SK-N-MC (cell line): ENCODE results near the gene HOXC5.
A peak's percentile ranks its signal among the peaks of the same experiment; 100 is the strongest.

ENCODE experiments used
- DNase-seq: peaks from one replicate; pipeline ENCODE4 v3.0.0-alpha.2; 2011; ENCODE audit warnings: low read depth, low spot score
- H3K27ac ChIP-seq: fragments of 200-600 bp; sonication (generic); 2 replicates; pipeline ENCODE4 v1.5.1; 2016; ENCODE audit warnings: mixed run types
- H3K36me3 ChIP-seq: fragments of 200-600 bp; sonication (generic); 2 replicates; pipeline ENCODE4 v1.6.1; 2017; ENCODE audit warnings: antibody characterized with exemption, low read length, mixed read lengths; ENCODE audit not compliant: insufficient read depth
- H3K4me3 ChIP-seq: fragments of 200-600 bp; sonication (generic); 2 replicates; pipeline ENCODE4 v1.5.1; 2016
- H3K9ac ChIP-seq: fragments of 200-600 bp; sonication (generic); 2 replicates; pipeline ENCODE4 v1.8.0; 2017; ENCODE audit warnings: mixed run types, mixed read lengths; ENCODE audit not compliant: insufficient read length
- H3K9me3 ChIP-seq: fragments of 200-600 bp; sonication (generic); 2 replicates; pipeline ENCODE4 v1.6.1; 2017; ENCODE audit warnings: low read depth, mild to moderate bottlenecking, antibody characterized with exemption, low read length, moderate library complexity, mixed read lengths
- EZH2 ChIP-seq: fragments of 200-600 bp; sonication (generic); IDR thresholded peaks from one replicate; pipeline ENCODE4 v1.6.1; 2017; ENCODE audit warnings: antibody characterized with exemption
- FOXP2 ChIP-seq: optimal IDR thresholded peaks from 2 replicates; pipeline ENCODE3; 2011; ENCODE audit warnings: mild to moderate bottlenecking, moderate library complexity; ENCODE audit not compliant: insufficient read depth; ENCODE audit errors: extremely low read length, control extremely low read depth
- POLR2AphosphoS5 ChIP-seq: IDR thresholded peaks from 2 replicates; pipeline ENCODE4 v1.6.1; 2012; ENCODE audit warnings: mild to moderate bottlenecking, low read depth, low read length, borderline replicate concordance

The HOXC5 gene

GRCh38 chr12:53994009-53994263, 38.9 kb upstream of the HOXC5 start:
- DNase-seq: no peak
- TF ChIP-seq FOXP2 (no peak), EZH2 (no peak), POLR2AphosphoS5 (no peak)
- no peak overlapping the region for H3K9ac ChIP-seq
- peak overlapping the region; percentile 75 for H3K27ac ChIP-seq
- no peaks in the 10 kb centered on the region for H3K36me3 ChIP-seq
- no peaks in the 10 kb centered on the region for H3K9me3 ChIP-seq
- no peak overlapping the region for H3K4me3 ChIP-seq

- Histone ChIP-seq H3K9ac (peak overlapping the region; percentile 91), H3K36me3 (no peaks in the 10 kb centered on the region), H3K9me3 (no peaks in the 10 kb centered on the region), H3K4me3 (peak overlapping the region; percentile 81), H3K27ac (peak overlapping the region; percentile 87; the same call in 1 of the 2 replicates)
- no peak for TF ChIP-seq EZH2
- TF ChIP-seq FOXP2: no peak
- no peak for TF ChIP-seq POLR2AphosphoS5
- DNase-seq: no peak
Observed at GRCh38 chr12:53994264-53995001, 38.4 kb upstream of the HOXC5 start.

GRCh38 chr12:53995002-53995377, 37.9 kb upstream of the HOXC5 start:
- TF ChIP-seq EZH2: no peak
- no peak for TF ChIP-seq POLR2AphosphoS5
- no peak for TF ChIP-seq FOXP2
- Histone ChIP-seq H3K27ac (peak overlapping the region; percentile 87; the same call in 1 of the 2 replicates), H3K9me3 (no peaks in the 10 kb centered on the region), H3K36me3 (no peaks in the 10 kb centered on the region), H3K9ac (peak overlapping the region; percentile 91), H3K4me3 (peak overlapping the region; percentile 81)
- no peak for DNase-seq

GRCh38 chr12:53995378-53996239, 37.2 kb upstream of the HOXC5 start:
- Histone ChIP-seq H3K9ac (peak overlapping the region; percentile 91), H3K4me3 (peak overlapping the region; percentile 81), H3K36me3 (no peaks in the 10 kb centered on the region), H3K9me3 (no peaks in the 10 kb centered on the region), H3K27ac (peak overlapping the region; percentile 87)
- no peak for DNase-seq
- no peak for TF ChIP-seq FOXP2
- peak; percentile 76 for TF ChIP-seq POLR2AphosphoS5

- peak overlapping the region; percentile 91 for H3K9ac ChIP-seq
- no peaks in the 10 kb centered on the region for H3K36me3 ChIP-seq
- DNase-seq: no peak
- TF ChIP-seq EZH2 (no peak), POLR2AphosphoS5 (no peak), FOXP2 (no peak)
- H3K27ac ChIP-seq: peak overlapping the region; percentile 87
- no peaks in the 10 kb centered on the region for H3K9me3 ChIP-seq
- H3K4me3 ChIP-seq: peak overlapping the region; percentile 81
Observed at GRCh38 chr12:53996240-53997203, 36.3 kb upstream of the HOXC5 start.

GRCh38 chr12:53997204-53998109, 35.4 kb upstream of the HOXC5 start:
- H3K36me3 ChIP-seq: no peaks in the 10 kb centered on the region
- H3K9me3 ChIP-seq: no peaks in the 10 kb centered on the region
- H3K27ac ChIP-seq: no peak overlapping the region; the same call in 1 of the 2 replicates
- no peak overlapping the region for H3K4me3 ChIP-seq
- no peak for DNase-seq
- H3K9ac ChIP-seq: no peak overlapping the region
- TF ChIP-seq FOXP2 (no peak), POLR2AphosphoS5 (no peak), EZH2 (no peak)
